ENCODE data around the gene TUB.

The TUB gene

DNA sequence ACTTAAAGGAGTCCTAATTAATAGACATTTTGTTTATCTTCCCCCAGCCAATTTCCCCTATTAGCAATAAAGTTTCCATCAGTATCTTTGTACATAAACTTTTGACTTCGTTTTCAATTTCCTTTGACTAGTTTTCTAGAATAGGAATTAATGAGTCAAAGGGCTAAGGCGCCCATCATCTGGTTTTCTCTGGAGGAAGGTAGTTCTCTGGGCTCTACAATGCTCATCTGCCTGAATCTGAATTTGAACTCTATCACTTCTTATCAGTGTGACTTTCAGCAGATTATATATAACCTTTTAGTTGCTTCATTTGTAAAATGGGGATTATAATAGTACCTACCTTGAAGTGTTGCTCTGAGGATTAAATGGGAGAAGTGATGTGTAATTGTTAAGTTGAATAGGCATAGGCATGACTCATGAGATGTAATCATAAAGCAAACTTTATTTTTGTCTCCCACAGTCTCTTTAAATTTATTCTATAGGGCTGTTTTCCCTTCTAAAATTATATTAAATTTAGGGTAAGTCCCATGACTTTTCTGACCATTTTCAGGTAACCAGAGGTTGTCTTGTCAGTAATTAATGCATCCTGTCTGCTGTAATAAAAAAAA lies 5.8 kb upstream of the TUB start:
- H3K27ac Mint-ChIP-seq: no peak overlapping the region
- no peaks in the 10 kb centered on the region for H3K9me3 Mint-ChIP-seq
- H3K4me3 Mint-ChIP-seq: no peak overlapping the region
- no peaks in the 10 kb centered on the region for H3K36me3 Mint-ChIP-seq
- H3K27me3 Mint-ChIP-seq: peaks cover 12% of the 10 kb centered on the region
- no peaks in the 10 kb centered on the region for H3K4me1 Mint-ChIP-seq

GRCh38 chr11:8079111-8079675 lies 1.8 kb upstream of the TUB start:
- Mint-ChIP-seq H3K36me3 (no peaks in the 10 kb centered on the region), H3K4me3 (peak overlapping the region; percentile 3), H3K27me3 (peaks cover 34% of the 10 kb centered on the region), H3K4me1 (no peaks in the 10 kb centered on the region), H3K9me3 (no peaks in the 10 kb centered on the region), H3K27ac (no peak overlapping the region)

- Mint-ChIP-seq H3K27me3 (peaks cover 37% of the 10 kb centered on the region), H3K9me3 (no peaks in the 10 kb centered on the region), H3K27ac (no peak overlapping the region), H3K4me3 (peak overlapping the region; percentile 67), H3K4me1 (no peaks in the 10 kb centered on the region), H3K36me3 (no peaks in the 10 kb centered on the region)
Observed at GRCh38 chr11:8080069-8080670, 841 bp upstream of the TUB start.

DNA sequence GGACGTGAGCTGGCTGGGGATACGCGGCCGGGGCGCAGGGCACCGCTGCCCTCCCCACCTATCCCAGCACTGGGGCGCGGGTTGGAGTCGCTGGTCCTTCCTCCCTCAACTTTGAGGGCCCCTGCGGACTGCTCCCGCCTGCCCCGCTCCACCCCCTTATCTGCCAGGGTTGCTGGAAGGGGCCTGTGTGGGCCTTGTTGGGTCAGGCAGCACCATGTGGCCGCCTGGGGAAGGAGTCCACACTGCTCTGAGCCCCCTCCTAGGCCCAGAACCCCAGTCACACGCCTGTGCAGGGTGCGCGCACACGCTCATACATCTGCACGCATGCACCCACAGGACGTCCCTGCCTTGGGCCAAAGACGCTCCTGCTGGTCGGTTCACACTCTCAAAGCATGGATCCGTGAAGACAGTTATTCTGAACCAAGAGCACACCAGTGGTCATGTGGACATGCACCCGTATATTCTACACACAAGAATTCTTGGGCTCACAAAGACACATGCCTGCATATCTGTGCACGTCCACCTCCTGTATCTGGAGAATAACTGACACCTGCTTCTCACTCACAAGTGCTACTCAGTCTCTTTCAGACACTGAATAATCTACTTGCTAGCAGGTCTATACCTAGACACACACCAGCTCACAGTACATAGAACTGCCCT lies 710 bp downstream of the TUB start:
- Mint-ChIP-seq H3K4me1 (no peaks in the 10 kb centered on the region), H3K27ac (no peak overlapping the region), H3K9me3 (no peaks in the 10 kb centered on the region), H3K36me3 (no peaks in the 10 kb centered on the region), H3K4me3 (peak overlapping the region; percentile 53), H3K27me3 (peaks cover 38% of the 10 kb centered on the region)

DNA sequence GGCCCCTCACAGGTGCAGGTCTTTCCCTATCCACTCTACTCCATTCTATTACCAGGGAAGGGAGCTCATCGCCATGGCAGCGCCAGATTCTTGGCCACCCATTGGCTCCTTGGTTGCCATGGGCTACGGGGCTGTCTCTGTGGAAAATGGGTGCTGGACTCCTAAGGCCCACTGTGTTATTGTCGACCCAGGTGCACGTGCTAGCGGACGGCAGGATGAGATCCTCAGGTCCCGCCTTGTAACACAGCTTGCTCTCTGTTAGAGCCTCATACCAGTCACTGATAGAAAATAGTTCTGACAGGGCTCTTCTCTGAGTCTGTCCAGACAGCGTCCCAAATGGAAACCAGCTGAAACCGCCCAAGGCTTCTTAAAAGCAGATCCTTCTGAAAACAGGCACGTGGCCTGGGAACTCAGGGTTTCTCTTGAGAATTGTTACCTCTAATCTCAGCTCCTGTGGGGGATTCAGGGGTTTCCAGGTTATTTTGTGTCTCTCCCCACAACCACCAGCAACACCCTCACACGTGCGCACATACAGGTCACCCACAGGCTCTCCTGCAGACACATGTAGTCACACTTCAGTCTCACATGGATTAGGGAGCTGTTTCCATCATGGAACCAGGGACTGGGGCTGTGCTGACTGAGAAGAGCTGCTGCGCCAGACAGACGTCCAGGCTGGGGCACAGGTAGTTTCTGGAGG lies 1.5 kb downstream of the TUB start:
- Mint-ChIP-seq H3K36me3 (no peaks in the 10 kb centered on the region), H3K27me3 (peaks cover 38% of the 10 kb centered on the region), H3K4me1 (no peaks in the 10 kb centered on the region), H3K9me3 (no peaks in the 10 kb centered on the region), H3K4me3 (peak overlapping the region; percentile 53), H3K27ac (no peak overlapping the region)

- no peak overlapping the region for H3K4me3 Mint-ChIP-seq
- peaks cover 38% of the 10 kb centered on the region for H3K27me3 Mint-ChIP-seq
- H3K9me3 Mint-ChIP-seq: no peaks in the 10 kb centered on the region
- no peaks in the 10 kb centered on the region for H3K4me1 Mint-ChIP-seq
- no peaks in the 10 kb centered on the region for H3K36me3 Mint-ChIP-seq
- H3K27ac Mint-ChIP-seq: no peak overlapping the region
Observed at GRCh38 chr11:8083088-8083395, 2.0 kb downstream of the TUB start.

DNA sequence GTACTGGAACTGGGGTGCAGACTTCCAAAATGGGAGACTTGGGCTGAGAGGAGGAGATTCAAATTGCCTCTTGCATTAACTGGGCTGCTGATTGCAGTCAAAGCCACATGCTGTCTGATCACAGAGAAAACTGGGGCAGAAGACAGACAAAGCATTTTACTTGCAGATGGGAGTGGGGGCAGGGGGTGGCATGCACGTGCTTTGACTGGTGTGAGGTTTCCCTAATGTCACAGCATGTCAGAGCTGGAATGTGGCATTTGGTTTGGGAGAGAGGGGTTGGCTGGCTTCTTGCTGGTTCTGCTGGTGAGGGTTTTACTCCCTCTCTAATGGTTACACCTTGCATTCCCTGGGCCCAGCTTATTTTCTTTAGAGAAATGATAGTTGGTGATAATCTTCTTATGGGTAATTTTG lies 2.9 kb downstream of the TUB start:
- Mint-ChIP-seq H3K36me3 (no peaks in the 10 kb centered on the region), H3K27ac (no peak overlapping the region), H3K4me3 (no peak overlapping the region), H3K9me3 (no peaks in the 10 kb centered on the region), H3K27me3 (peaks cover 38% of the 10 kb centered on the region), H3K4me1 (no peaks in the 10 kb centered on the region)

- no peak overlapping the region for H3K27ac Mint-ChIP-seq
- no peak overlapping the region for H3K4me3 Mint-ChIP-seq
- peaks cover 38% of the 10 kb centered on the region for H3K27me3 Mint-ChIP-seq
- no peaks in the 10 kb centered on the region for H3K9me3 Mint-ChIP-seq
- H3K4me1 Mint-ChIP-seq: no peaks in the 10 kb centered on the region
- H3K36me3 Mint-ChIP-seq: no peaks in the 10 kb centered on the region
Observed at GRCh38 chr11:8084352-8084751, 3.3 kb downstream of the TUB start.

GRCh38 chr11:8085011-8085645 lies 4.1 kb downstream of the TUB start:
- H3K4me3 Mint-ChIP-seq: no peak overlapping the region
- H3K27me3 Mint-ChIP-seq: peaks cover 34% of the 10 kb centered on the region
- no peak overlapping the region for H3K27ac Mint-ChIP-seq
- no peaks in the 10 kb centered on the region for H3K36me3 Mint-ChIP-seq
- no peaks in the 10 kb centered on the region for H3K4me1 Mint-ChIP-seq
- H3K9me3 Mint-ChIP-seq: no peaks in the 10 kb centered on the region

DNA sequence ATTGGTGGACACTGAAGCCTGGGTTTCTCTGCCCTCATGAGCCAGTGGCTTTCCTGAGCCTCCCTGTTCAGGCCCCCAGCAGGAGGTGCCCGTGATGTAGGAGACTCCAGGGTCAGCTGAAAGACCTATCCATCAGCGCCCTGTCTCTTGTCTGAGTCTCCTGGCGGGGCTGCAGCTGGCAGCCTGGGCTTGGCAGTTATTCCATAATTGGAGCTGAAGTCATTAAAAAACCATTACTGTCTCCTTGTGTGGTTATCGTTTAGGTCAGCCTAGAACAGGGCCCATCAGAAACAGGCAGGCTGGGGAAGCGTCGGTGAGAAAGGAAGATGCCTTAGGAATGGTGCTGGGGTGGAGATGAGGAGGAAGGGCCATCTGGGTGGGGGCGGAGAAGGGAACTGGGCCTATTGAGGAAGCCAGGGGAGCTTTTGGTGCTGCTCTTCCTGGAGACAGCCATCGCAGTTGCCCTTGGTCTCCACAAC lies 5.0 kb downstream of the TUB start:
- Mint-ChIP-seq H3K27ac (no peak overlapping the region), H3K4me3 (no peak overlapping the region), H3K9me3 (no peaks in the 10 kb centered on the region), H3K36me3 (no peaks in the 10 kb centered on the region), H3K27me3 (peaks cover 29% of the 10 kb centered on the region), H3K4me1 (no peaks in the 10 kb centered on the region)

DNA sequence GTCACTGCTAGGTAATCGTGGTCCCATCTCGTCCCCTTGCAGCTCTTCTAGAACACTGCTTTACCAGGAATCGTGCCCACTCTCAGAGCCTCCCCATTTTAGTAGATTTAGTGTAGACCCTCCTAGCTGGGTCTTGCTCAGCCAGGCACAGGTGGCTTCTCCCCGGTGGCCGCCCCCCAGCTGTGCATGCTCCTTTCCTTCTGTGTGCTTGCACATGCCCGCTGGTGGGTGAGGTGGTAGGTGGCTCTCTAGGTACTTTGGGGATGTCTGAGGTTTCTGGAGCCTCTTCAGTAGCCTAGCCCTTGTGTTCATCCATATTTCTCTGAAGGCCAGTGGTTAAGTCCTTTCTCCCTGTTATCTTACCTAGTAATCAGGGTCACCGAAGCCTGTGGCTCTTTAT lies 5.6 kb downstream of the TUB start:
- Mint-ChIP-seq H3K27me3 (peaks cover 29% of the 10 kb centered on the region), H3K4me1 (no peaks in the 10 kb centered on the region), H3K9me3 (no peaks in the 10 kb centered on the region), H3K4me3 (no peak overlapping the region), H3K27ac (no peak overlapping the region), H3K36me3 (no peaks in the 10 kb centered on the region)

GRCh38 chr11:8087185-8087584 lies 6.2 kb downstream of the TUB start:
- Mint-ChIP-seq H3K27me3 (peaks cover 24% of the 10 kb centered on the region), H3K9me3 (no peaks in the 10 kb centered on the region), H3K36me3 (no peaks in the 10 kb centered on the region), H3K27ac (no peak overlapping the region), H3K4me1 (no peaks in the 10 kb centered on the region), H3K4me3 (no peak overlapping the region)

DNA sequence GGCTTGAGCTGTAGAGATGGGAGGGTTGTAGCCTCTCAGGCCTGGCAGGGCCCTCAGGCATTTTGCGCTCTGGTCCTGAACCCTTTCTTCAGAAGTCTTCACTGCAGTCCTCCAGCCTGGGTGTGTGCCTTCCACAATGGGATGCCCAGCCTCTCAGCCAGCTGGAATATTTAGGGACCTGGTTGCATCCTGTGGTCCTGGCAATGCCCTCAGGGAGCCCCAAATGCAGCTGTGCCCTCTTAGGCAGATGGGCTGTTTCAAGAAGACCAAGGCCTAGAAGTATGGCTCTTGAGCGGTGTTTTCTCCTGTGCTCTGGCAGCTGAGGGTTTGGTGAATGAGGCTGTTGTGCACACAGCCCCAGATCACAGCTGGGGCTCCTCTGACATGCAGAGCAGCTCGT lies 6.7 kb downstream of the TUB start:
- Mint-ChIP-seq H3K27me3 (peaks cover 18% of the 10 kb centered on the region), H3K36me3 (no peaks in the 10 kb centered on the region), H3K27ac (no peak overlapping the region), H3K4me3 (no peak overlapping the region), H3K9me3 (no peaks in the 10 kb centered on the region), H3K4me1 (no peaks in the 10 kb centered on the region)

- Mint-ChIP-seq H3K4me3 (no peak overlapping the region), H3K36me3 (no peaks in the 10 kb centered on the region), H3K27ac (no peak overlapping the region), H3K9me3 (no peaks in the 10 kb centered on the region), H3K27me3 (peaks cover 4% of the 10 kb centered on the region), H3K4me1 (no peaks in the 10 kb centered on the region)
Observed at GRCh38 chr11:8089791-8090510, 8.9 kb downstream of the TUB start.

DNA sequence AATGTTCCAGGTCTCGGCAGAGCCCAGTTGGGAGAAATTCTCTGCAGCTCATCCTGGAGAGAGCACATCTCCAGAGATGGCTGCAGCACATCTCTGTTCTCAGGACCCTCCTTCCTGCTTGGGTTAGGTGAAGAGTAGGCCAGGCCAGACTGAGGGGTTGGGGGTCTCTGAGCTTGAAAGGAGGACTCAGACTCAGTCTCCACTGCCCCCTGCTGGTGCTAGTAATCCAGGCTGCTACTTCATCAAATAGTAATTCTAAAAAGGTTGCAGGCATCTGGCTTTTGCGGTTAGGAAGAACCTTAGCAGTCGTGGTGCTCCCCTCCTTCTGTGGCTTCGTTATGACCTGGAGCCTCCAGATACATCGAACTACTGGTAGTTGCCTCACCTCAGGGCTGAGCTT lies 9.7 kb downstream of the TUB start:
- Mint-ChIP-seq H3K9me3 (no peaks in the 10 kb centered on the region), H3K36me3 (no peaks in the 10 kb centered on the region), H3K4me3 (no peak overlapping the region), H3K27ac (no peak overlapping the region), H3K4me1 (no peaks in the 10 kb centered on the region), H3K27me3 (peaks cover under 1% of the 10 kb centered on the region)
